HG02759 (cell line): ENCODE results near the gene CISH.

Experiments
- ATAC-seq: cut with Tn5 transposase; IDR thresholded peaks from one replicate; pipeline ENCODE4 v1.9.1; 2021; ENCODE audit warnings: mild to moderate bottlenecking, moderate library complexity; ENCODE audit not compliant: unreplicated experiment

CISH gene

DNA sequence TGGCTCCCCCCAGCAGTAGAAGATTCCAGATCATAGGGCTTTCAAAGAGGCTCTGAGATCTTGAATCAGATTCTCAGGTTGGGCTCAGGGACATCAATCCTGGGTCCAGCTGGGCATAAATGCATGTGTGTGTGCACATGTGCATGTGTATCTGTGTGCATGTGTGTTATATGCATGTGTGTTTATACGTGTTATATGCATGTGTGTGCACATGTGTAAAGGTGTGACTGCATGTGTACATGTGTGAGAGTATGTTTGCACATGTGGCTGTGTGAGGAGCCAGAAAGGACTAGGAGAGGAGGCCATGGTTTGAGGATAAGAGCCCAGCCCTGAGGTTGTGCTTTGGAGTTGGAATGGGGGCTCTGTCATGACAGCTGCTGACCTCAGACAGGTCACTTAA, 3.6 kb upstream of the CISH start:
- no peak for ATAC-seq

GRCh38 chr3:50612970-50613846, 1.6 kb upstream of the CISH start:
- no peak for ATAC-seq

DNA sequence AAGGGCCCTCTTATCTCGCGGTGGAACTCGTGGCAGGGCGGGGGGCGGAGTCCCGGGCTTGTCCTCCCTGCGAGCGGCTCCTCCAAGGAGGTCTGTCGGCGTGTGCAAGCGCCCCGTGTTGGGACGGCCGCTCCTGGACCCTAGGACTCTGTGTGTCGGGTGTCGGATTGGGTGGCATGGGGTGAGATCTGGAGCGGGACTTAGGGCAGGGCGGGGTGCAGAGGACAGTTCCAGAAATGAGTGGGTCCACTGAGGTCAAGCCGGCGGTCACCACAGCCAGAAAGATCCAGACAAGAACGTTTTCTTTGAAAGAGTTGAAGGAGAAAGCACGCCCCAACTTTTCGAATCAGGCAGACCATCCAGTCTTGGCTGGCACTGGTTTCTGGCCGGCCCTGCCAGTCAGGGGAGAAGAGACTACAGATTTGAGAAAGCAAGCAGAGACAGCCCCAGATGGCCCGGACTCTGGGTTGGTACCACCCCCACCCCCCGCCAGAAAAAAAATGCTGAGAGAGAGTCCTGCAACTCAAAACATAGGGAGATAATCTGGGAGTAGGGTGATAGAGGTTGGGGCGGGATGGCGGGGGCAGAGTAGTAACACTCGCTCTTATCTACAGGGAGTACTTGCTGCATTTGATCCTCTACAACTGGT, 784 bp upstream of the CISH start:
- ATAC-seq, result no peak

DNA sequence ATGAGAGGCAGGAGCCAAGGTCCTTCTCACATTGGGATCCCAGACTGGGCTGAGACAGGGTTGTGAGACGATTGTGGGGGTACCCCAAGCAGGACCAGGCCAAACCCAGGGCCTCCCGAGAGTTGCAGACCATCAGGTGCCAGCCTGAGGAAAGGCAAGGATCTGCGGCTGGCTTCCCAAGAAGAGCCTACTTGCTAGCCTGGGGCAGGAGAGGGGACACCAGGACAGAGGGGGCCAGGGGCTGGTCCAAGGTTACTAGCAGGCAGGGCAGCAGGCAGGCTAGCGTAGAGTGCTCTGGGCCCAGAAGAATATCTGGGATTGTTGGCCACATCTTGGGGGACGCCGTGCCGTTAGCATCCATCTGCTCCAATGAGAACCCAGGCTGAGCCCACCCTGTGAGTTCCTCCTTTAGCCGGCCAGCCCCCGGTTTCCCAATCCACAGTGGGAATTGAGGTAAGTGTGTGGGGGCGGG, 546 bp downstream of the CISH start:
- ATAC-seq, result no peak

DNA sequence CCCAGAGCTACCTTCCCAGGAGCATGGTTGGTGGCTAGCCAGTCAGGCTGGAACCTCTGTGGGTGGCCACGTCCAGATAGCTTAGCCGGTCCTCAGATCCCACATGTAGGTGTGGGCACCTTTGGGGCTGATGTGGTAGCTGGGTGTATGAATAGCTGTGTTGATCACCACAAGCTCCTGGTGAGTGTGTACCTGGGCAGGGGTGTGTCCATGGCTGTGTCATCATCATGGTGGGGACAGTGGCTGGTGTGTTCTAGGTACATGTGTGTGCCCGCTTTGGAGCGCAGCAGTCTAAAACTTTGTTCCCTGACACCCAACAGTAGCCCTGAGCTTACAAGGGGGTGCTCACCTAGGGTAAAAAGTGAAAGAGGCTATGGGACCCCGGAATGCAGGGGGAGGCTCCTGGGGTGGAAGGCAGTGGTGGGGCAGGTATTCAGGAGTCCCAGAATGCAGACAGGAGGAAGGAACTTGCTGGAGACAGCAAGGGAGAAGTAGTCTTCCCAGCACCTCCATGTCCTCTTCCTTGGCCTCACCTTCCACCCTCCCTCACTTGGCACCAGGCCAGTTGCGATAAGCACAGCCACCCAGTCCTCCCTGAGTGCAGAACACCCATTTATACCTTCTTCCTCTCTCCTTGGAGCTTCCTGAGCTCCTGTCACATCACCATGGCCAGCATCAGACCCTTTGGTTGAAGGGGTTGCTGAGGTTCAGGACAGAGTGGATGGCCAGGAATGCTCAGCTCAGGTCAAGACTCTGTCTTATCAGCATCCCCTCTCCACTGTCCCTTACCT, 1.2 kb downstream of the CISH start:
- no peak for ATAC-seq

GRCh38 chr3:50609763-50610085, 1.9 kb downstream of the CISH start:
- ATAC-seq, result no peak

DNA sequence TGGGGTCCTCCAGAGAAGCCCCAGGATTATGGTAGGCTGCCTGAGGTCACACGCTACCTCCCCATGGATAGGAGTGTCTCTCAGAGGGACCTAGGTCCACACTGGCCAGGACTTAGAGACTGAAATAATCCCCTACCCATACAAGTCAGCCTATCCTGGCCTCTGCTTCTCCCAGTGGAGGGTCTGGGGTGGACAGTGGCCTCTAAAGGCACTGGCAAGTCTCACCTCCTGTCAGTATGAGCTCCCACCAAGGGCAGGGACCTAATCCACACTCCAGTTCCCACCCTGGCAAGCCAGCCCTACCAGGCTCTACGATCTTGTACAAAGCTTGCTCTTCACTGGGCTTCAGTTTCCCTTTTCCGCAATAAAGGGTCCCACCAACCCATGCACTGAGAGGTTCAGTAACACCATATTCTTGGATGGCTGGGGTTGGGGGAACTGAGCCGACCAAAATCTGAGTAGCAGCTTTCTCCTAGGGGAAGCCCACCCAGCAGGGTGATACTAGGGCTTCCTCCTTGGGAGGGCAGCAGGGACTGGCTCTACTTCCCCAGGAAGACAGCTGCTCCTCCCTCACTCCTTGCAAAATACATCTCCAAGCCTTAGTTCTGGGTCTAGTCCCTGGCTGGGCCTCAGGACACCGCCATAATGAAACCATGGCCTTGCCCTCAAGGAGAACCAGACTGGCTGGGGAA, 2.4 kb downstream of the CISH start:
- no peak for ATAC-seq

GRCh38 chr3:50608278-50608677, 3.3 kb downstream of the CISH start:
- no peak for ATAC-seq

GRCh38 chr3:50607271-50608091, 4.1 kb downstream of the CISH start:
- no peak for ATAC-seq

DNA sequence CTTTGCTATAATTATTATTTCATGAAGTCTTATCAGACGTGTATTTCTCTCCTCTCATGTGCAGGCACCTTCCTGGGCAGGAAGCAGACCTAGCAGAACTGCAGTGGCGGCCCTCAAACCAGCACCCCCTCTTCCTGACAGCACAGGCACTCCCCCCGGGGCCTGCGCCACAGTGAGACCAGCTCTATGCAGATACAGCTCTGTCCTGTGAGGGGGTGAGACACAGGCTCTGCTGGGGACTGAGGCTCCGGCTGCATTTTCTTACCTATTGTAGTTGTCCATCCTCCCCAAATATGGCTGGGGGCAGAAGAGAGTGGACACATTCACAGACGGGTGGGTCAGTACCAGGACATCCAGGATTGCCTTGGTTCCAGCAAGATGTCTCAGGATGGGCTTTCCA, 5.0 kb downstream of the CISH start:
- ATAC-seq, result no peak

DNA sequence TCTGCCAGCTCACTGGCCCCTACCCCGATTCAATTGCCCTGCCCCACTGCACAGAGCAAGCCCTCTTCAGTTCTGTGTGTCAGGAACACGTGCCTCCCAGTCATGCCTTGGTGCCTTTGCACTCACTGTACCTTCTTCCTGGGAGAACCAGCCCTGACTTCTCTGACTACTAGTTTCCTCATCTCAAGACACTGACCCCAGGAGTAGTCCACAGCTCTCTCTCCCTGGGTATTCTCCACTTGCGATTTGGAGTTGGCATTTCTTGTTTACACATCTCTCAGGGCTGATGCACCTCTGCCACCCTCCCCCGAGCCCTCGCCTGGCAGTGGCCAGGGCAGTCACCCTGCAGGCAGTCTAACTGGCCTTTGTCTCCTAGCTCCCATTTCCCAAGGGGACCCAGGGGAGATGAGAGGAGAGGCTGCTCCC, 5.7 kb downstream of the CISH start:
- ATAC-seq, result no peak

- ATAC-seq, result no peak
Measured at GRCh38 chr3:50604628-50605588, 6.7 kb downstream of the CISH start.

GRCh38 chr3:50604110-50604621, 7.4 kb downstream of the CISH start:
- ATAC-seq, result no peak

- no peak for ATAC-seq
Measured at GRCh38 chr3:50603261-50604109, 8.1 kb downstream of the CISH start.

DNA sequence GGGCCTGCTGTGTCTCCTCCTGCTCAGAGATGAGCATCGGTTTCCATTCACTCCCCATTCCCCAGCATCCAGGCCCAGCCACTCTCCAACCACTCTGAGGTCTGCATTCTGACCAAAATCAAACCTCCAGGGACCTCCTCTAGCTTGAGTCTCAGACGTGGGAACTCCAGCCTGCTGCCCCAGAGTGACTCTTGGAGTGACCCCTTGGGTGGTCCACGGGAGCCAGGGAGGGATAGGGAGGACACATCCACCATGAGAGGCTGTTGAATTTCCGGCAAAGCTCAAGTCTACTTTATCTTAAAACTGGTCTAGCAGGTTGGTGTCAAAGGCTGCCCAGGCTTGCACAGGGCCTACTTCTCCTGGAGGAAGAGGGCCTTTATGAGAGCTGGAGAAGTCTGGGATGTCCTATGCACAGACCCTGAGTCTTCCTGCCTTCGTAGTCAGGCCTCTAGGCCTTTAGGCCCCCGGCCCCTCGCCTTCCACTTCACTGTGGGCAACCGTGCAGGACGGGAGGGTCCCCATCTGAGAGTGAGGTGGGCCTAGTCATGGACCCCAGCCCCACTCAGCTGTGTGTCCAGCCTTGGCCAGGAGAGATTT, 8.9 kb downstream of the CISH start:
- no peak for ATAC-seq

DNA sequence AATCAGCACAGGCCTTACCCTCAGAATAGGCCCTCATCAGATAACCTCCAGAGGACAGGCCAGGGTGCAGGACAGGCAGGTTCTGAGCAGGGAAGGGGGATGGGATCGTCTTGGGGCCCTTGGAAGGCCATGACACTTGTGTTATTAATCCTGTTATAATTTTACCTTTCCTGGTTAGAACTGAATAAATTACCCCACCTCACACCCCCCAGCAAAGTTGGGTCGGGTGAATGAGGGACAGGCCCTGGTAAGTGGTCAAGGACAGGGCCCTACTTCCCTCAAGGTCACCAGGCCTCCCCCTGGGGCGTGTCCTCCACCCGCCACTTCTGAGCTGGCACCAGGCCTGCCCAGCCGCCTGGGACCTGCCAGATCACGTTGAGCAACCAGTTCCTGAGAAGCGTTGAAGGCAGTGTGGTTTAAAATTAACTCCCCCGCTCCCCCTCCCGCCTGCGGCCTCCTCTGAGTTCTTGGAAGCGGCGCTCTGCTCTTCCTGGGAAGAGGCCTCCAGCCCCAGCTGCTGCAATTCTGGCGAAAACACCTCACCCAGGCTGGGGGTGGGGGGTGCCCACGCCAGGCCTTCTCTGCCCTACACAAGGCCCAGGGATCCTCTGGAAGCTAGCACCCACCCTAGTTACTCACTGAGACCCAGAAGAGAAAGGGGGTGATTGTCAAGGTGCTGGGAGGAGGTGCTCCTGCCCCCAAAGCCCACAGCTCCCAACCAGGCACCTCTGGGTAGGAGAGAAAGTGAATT, 10.6 kb downstream of the CISH start:
- peak; percentile 75 for ATAC-seq
